C4-2B (cell line): ENCODE measurements around the gene NRXN3.

Experiments used
- ZFX ChIP-seq: fragments of 450-650 bp; IDR thresholded peaks from 2 replicates; pipeline ENCODE4 v1.6.1; 2017
- TF ChIP-seq, protein P1 (sequence below): fragments of 450-650 bp; conservative IDR thresholded peaks from 2 replicates; pipeline ENCODE4 v1.5.1; 2017; ENCODE audit warnings: mild to moderate bottlenecking

DNA sequence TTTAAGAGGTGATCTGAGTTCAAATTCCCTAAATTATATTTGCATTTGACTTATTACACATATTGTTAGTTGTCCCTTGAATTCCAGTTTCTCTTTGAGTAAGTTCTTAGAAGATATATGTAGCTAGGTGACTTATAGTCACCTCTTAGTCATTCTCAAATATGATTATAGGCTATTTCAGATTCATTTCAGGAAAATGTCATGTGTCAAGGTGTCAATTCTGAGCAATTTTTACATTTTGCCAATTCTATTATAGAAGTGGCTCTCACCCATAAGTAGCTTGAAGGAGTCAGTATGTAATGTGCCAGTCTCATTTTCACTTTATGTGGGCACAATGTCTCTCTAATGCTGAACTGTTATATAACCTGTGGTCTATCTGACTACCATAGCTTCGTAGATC is 1417.7 kb downstream of the NRXN3 start:
- TF ChIP-seq, protein P1, sequence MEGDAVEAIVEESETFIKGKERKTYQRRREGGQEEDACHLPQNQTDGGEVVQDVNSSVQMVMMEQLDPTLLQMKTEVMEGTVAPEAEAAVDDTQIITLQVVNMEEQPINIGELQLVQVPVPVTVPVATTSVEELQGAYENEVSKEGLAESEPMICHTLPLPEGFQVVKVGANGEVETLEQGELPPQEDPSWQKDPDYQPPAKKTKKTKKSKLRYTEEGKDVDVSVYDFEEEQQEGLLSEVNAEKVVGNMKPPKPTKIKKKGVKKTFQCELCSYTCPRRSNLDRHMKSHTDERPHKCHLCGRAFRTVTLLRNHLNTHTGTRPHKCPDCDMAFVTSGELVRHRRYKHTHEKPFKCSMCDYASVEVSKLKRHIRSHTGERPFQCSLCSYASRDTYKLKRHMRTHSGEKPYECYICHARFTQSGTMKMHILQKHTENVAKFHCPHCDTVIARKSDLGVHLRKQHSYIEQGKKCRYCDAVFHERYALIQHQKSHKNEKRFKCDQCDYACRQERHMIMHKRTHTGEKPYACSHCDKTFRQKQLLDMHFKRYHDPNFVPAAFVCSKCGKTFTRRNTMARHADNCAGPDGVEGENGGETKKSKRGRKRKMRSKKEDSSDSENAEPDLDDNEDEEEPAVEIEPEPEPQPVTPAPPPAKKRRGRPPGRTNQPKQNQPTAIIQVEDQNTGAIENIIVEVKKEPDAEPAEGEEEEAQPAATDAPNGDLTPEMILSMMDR: no peak
- no peak for TF ChIP-seq ZFX
